SU-DHL-6 (cell line): ENCODE data around the gene AKT1S1.

Experiments
- CTCF ChIP-seq: fragments of 200-600 bp; sonication (generic); IDR thresholded peaks from one replicate; pipeline ENCODE4 v1.5.1; 2017; ENCODE audit warnings: antibody characterized with exemption, mild to moderate bottlenecking, low read length, moderate library complexity; ENCODE audit not compliant: insufficient read depth, poor library complexity, severe bottlenecking
- EZH2phosphoT487 ChIP-seq: fragments of 200-600 bp; sonication (generic), shearing (Covaris generic); conservative IDR thresholded peaks from 2 replicates; pipeline ENCODE4 v1.6.1; 2018; ENCODE audit warnings: mild to moderate bottlenecking, antibody characterized with exemption, low read length, moderate library complexity, mixed read lengths

- TF ChIP-seq CTCF, result no peak
- TF ChIP-seq EZH2phosphoT487, result no peak
Measured at GRCh38 chr19:49835562-49835961, 41.6 kb downstream of the AKT1S1 start.
